GM18511 (cell line): Measurements from ENCODE around the gene LINC00305.

Source experiments
- ATAC-seq: cut with Tn5 transposase; IDR thresholded peaks from one replicate; pipeline ENCODE4 v1.9.1; 2021; ENCODE audit warnings: mild to moderate bottlenecking, moderate library complexity; ENCODE audit not compliant: unreplicated experiment

LINC00305 gene

GRCh38 chr18:64037812-64038414, 111.0 kb downstream of the LINC00305 start:
- peak; percentile 84 for ATAC-seq

- no peak for ATAC-seq
Measured at GRCh38 chr18:64032312-64032711, 116.6 kb downstream of the LINC00305 start.

GRCh38 chr18:64031411-64031810, 117.5 kb downstream of the LINC00305 start:
- ATAC-seq, result no peak
